GM12878 (cell line): ENCODE data around the gene RERE. TPM values are rescaled to one million over a fixed set of nuclear protein-coding genes. Genes with fewer than 3 reads are reported as not detected.

Source experiments
- ATAC-seq: fragments of 200-7000 bp; cut with Tn5 transposase; 3 replicates; pipeline ENCODE4 v1.9.1; 2020; ENCODE audit warnings: mild to moderate bottlenecking, moderate library complexity
- BruUV-seq: library from RNA; stranded (reverse); fragments of 400-500 nt; replicated peaks from 2 replicates; lab custom pipeline; 2021; lab: Mats Ljungman, UMichigan
- CTCF ChIA-PET: fragments of 300-600 bp; sonication (Branson Sonifier 250); formaldehyde crosslinking; extraction: SDS; loops from one replicate; lab custom pipeline; 2021; ENCODE audit warnings: inconsistent platforms; lab: Yijun Ruan, JAX
- POLR2A ChIA-PET: fragments of 350-600 bp; formaldehyde crosslinking; extraction: SDS; loops from one replicate; lab custom pipeline; 2021; ENCODE audit warnings: inconsistent platforms; lab: Charles Lee
- RAD21 ChIA-PET: fragments of 300-600 bp; sonication (Branson Sonifier 250); formaldehyde crosslinking; loops from one replicate; lab custom pipeline; 2023; ENCODE audit warnings: antibody characterized with exemption; ENCODE audit not compliant: unreplicated experiment; lab: Charles Lee
- SMC1A ChIA-PET: fragments of 300-600 bp; sonication (Branson Sonifier 250); formaldehyde crosslinking; loops from one replicate; lab custom pipeline; 2023; ENCODE audit not compliant: unreplicated experiment, uncharacterized antibody; lab: Charles Lee
- DNase-seq: peaks from one replicate; pipeline ENCODE4 v3.0.0-alpha.2; 2011; ENCODE audit warnings: low read depth, low spot score
- FAIRE-seq: peaks from 3 replicates; lab custom pipeline; 2011; peaks lifted over from hg19 to GRCh38; lab: Jason Lieb, UNC
- H2AFZ ChIP-seq: 2 replicates; pipeline ENCODE4 v1.6.0; 2011; ENCODE audit warnings: low read depth, low read length, control low read depth; ENCODE audit not compliant: control insufficient read depth
- H3K27ac ChIP-seq: 2 replicates; pipeline ENCODE4 v1.5.1; 2011; ENCODE audit warnings: control low read depth; ENCODE audit not compliant: control insufficient read depth, insufficient read depth
- H3K27me3 ChIP-seq, 2 experiments: replicated peaks in 1 of 2; 2 replicates each; pipeline versions ENCODE4 v1.6.0 to v1.6.1; 2011; ENCODE audit warnings: low read length in 1 of 2; ENCODE audit not compliant: control insufficient read depth in 2 of 2, insufficient read depth in 2 of 2
- H3K36me3 ChIP-seq, 2 experiments: 2 replicates each; pipeline ENCODE4 v1.5.1; 2011; ENCODE audit warnings: low read length in 1 of 2; ENCODE audit not compliant: control insufficient read depth in 2 of 2, insufficient read depth in 2 of 2
- H3K4me1 ChIP-seq: 2 replicates; pipeline ENCODE4 v1.6.1; 2011; ENCODE audit warnings: mild to moderate bottlenecking, low read length, moderate library complexity, mixed read lengths; ENCODE audit not compliant: control insufficient read depth, insufficient read depth
- H3K4me2 ChIP-seq: 2 replicates; pipeline ENCODE4 v1.6.0; 2011; ENCODE audit warnings: control low read depth; ENCODE audit not compliant: control insufficient read depth, insufficient read depth
- H3K4me3 ChIP-seq: fragments of 200-600 bp; sonication (generic); 2 replicates; pipeline ENCODE4 v1.5.1; 2016
- H3K79me2 ChIP-seq: 2 replicates; pipeline ENCODE4 v1.6.0; 2011; ENCODE audit warnings: low read length; ENCODE audit not compliant: control insufficient read depth, insufficient read depth
- H3K9ac ChIP-seq: 2 replicates; pipeline ENCODE4 v1.8.0; 2011; ENCODE audit warnings: low read length, control low read depth, mixed read lengths; ENCODE audit not compliant: control insufficient read depth, insufficient read depth
- H3K9me3 ChIP-seq: replicated peaks from 3 replicates; pipeline ENCODE4 v1.5.1; 2011; ENCODE audit warnings: mild to moderate bottlenecking, low read length; ENCODE audit not compliant: control insufficient read depth, insufficient read depth
- H4K20me1 ChIP-seq: 2 replicates; pipeline ENCODE4 v1.6.0; 2011; ENCODE audit not compliant: control insufficient read depth, insufficient read depth
- CHD1 ChIP-seq: IDR thresholded peaks from 2 replicates; pipeline ENCODE4 v1.6.1; 2012; ENCODE audit warnings: low read depth, low read length, improper control_type of control experiment
- EGR1 ChIP-seq, 2 experiments: IDR thresholded peaks; 1 replicate in 1 of 2; 2 replicates in 1 of 2; pipeline ENCODE4 v1.6.1; 2011 to 2012; ENCODE audit warnings: low read depth in 2 of 2, low read length in 2 of 2, borderline replicate concordance in 1 of 2, mild to moderate bottlenecking in 1 of 2, moderate library complexity in 1 of 2
- EP300 ChIP-seq, 2 experiments: fragments of 150-350 bp in 1 of 2; IDR thresholded peaks; 2 replicates each; pipeline ENCODE4 v1.6.1; 2011 to 2012; ENCODE audit warnings: low read depth in 2 of 2, low read length in 2 of 2, borderline replicate concordance in 1 of 2, improper control_type of control experiment in 1 of 2, inconsistent platforms in 1 of 2; ENCODE audit not compliant: control insufficient read depth in 1 of 2
- ESRRA ChIP-seq: IDR thresholded peaks from 2 replicates; pipeline ENCODE4 v1.6.1; 2012; ENCODE audit warnings: mild to moderate bottlenecking, low read length, improper control_type of control experiment
- HSF1 ChIP-seq: fragments of 150-350 bp; IDR thresholded peaks from 2 replicates; pipeline ENCODE4 v1.6.1; 2014; ENCODE audit warnings: mild to moderate bottlenecking, low read depth, low read length
- JUND ChIP-seq: IDR thresholded peaks from 2 replicates; pipeline ENCODE4 v1.6.1; 2012; ENCODE audit warnings: low read depth, mild to moderate bottlenecking, low read length, improper control_type of control experiment, moderate library complexity
- KDM1A ChIP-seq: fragments of 200-600 bp; sonication (generic); IDR thresholded peaks from 2 replicates; pipeline ENCODE4 v1.6.1; 2016; ENCODE audit warnings: borderline replicate concordance
- MTA3 ChIP-seq: IDR thresholded peaks from 2 replicates; pipeline ENCODE4 v1.6.1; 2012; ENCODE audit warnings: low read length, inconsistent platforms, borderline replicate concordance
- NFYB ChIP-seq: IDR thresholded peaks from 2 replicates; pipeline ENCODE4 v1.6.1; 2011; ENCODE audit warnings: low read depth, mild to moderate bottlenecking, low read length, improper control_type of control experiment, moderate library complexity; ENCODE audit not compliant: insufficient read depth
- NRF1 ChIP-seq: conservative IDR thresholded peaks from 2 replicates; pipeline ENCODE4 v1.6.1; 2011; ENCODE audit warnings: mild to moderate bottlenecking, low read depth, low read length, improper control_type of control experiment
- RB1 ChIP-seq: fragments of 450-650 bp; formaldehyde crosslinking; IDR thresholded peaks from 2 replicates; pipeline ENCODE4 v1.6.1; 2017; ENCODE audit warnings: mild to moderate bottlenecking, borderline replicate concordance
- SMC3 ChIP-seq: IDR thresholded peaks from 2 replicates; pipeline ENCODE4 v1.6.1; 2011; ENCODE audit warnings: low read length, improper control_type of control experiment, borderline replicate concordance
- TCF7 ChIP-seq: IDR thresholded peaks from 2 replicates; pipeline ENCODE4 v1.6.1; 2014; ENCODE audit warnings: antibody characterized with exemption, borderline replicate concordance
- WGBS: methylation state at CpG from one replicate; pipeline ENCODE4 v1.1.6; 2016; ENCODE audit warnings: low lambda C conversion rate; ENCODE audit not compliant: insufficient replicate concordance, insufficient coverage; ENCODE audit errors: missing lambda C conversion rate; 5-methylcytosine and 5-hydroxymethylcytosine counted together
- in situ Hi-C: fragments of 300-500 bp; cut with MboI; formaldehyde crosslinking; loops from 9 replicates; pipeline ENCODE4 v1.14.3; 2018; ENCODE audit warnings: mixed read lengths
- intact Hi-C: fragments of 100-400 bp; cut with micrococcal nuclease; formaldehyde crosslinking; loops from one replicate; pipeline ENCODE4 v1.14.2; 2022; ENCODE audit not compliant: unreplicated experiment
- polyA plus RNA-seq, 11 experiments: library from polyadenylated mRNA; depleted of rRNA in 4 of 11; unstranded in 6 of 11; stranded (reverse) in 5 of 11; fragments of >200 nt; fragmentation: Nextera tagmentation in 4 of 11; fragmentation: Illumina TruSeq in 1 of 11; extraction: Ambion mirVana in 4 of 11; extraction: Trizol in 1 of 11; gene quantifications; 1 replicate in 1 of 11; 2 replicates in 10 of 11; pipeline versions ENCODE4 v1.2.1 to v1.2.3, GENCODE V29; 2011 to 2016; ENCODE audit warnings: inconsistent platforms in 2 of 11, missing spikeins in 2 of 11, low read depth in 1 of 11
- total RNA-seq, 4 experiments: library from RNA; depleted of rRNA in 3 of 4; stranded (reverse); fragments of >200 nt in 3 of 4; fragmentation: Illumina TruSeq in 1 of 4; extraction: Trizol in 1 of 4; gene quantifications; 2 replicates each; pipeline versions ENCODE4 v1.2.1 to v1.2.3, GENCODE V29; 2013 to 2021

RERE gene
- total and polyA plus RNA-seq, 10 of the 15 experiments (the other 5 are each of a cell fraction or from before 2014, with no cell fraction given), result 5.2 to 60.5 (median 20.2) TPM

GRCh38 chr1:8374356-8374755 lies 443.1 kb downstream of the RERE start:
- CTCF ChIA-PET, result interaction anchor here (0.9 to 2.0 kb wide), 3 partner anchors 21 to 474 kb away, joined by 3 to 5 read pairs (median 5); no protein-coding TSS in a partner anchor
- Histone ChIP-seq H3K79me2 (no peaks in the 10 kb centered on the region; the same call in none of the 2 replicates), H3K27ac (no peak overlapping the region), H3K4me1 (no peaks in the 10 kb centered on the region), H4K20me1 (no peaks in the 10 kb centered on the region; the same call in 1 of the 2 replicates), H2AFZ (no peak overlapping the region), H3K4me2 (no peak overlapping the region), H3K9ac (no peak overlapping the region), H3K36me3 (peaks cover 4 to 7% of the 10 kb centered on the region in 2 experiments), H3K4me3 (no peak overlapping the region), H3K9me3 (no peaks in the 10 kb centered on the region), H3K27me3 (no peaks in the 10 kb centered on the region)
- DNase-seq (no peak), ATAC-seq (no peak), FAIRE-seq (no peak)
- TF ChIP-seq HSF1, result no peak
- RAD21 ChIA-PET, result interaction anchor here (1.0 kb wide), 1 partner anchor 12 kb away, joined by 3 read pairs; no protein-coding TSS in a partner anchor
- 80% methylated on average over 4 of the region's 5 CpGs for WGBS
- SMC1A ChIA-PET, result no interaction called here
- intact Hi-C loops, result no loop called here
- no TSS peak for BruUV-seq
- in situ Hi-C loops, result no loop called here
- POLR2A ChIA-PET, result no interaction called here

DNA sequence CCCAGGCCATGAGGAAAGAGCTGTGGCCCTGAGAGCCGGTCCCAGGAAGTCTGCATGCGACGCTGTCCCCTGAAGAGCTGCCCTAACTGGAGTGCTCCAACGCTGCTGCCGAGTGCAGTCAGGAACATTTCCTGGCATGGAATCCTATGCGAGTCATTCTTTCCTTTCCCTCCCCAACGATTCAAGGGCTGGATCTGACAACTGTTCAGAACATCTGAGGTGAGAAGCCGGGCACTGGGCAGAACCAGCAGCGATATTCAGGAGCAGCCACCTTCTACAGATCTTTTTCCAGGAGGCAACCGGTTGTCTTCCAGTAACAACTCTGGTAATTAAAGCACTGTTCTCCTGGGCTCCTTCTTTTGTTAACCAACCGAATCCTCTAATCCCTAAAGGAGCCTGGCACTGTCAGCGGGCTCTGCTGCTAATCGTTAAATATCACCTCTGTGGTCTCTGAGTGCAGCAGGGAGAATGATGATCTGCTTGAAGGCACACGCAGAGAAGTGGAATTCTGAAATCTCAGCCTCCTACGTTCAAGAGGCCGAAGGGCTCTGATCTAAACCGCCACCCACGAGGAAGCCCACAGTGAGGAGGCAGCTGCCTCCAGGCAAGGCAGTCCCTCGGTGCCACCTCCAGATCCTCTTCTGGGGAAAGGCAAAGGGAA lies 443.7 kb downstream of the RERE start:
- Histone ChIP-seq H2AFZ (no peak overlapping the region), H3K36me3 (peaks cover 4 to 7% of the 10 kb centered on the region in 2 experiments), H3K27me3 (no peaks in the 10 kb centered on the region), H3K9ac (no peak overlapping the region), H3K27ac (no peak overlapping the region), H4K20me1 (no peaks in the 10 kb centered on the region), H3K9me3 (no peaks in the 10 kb centered on the region), H3K4me3 (no peak overlapping the region), H3K4me1 (no peaks in the 10 kb centered on the region), H3K79me2 (no peaks in the 10 kb centered on the region; the same call in 1 of the 2 replicates), H3K4me2 (no peak overlapping the region)
- ChIA-PET CTCF (interaction anchor here (0.9 to 2.0 kb wide), 3 partner anchors 22 to 475 kb away, joined by 3 to 5 read pairs (median 5); no protein-coding TSS in a partner anchor), RAD21 (interaction anchor here (1.0 kb wide), 1 partner anchor 13 kb away, joined by 3 read pairs; no protein-coding TSS in a partner anchor), SMC1A (interaction anchor here (0.9 kb wide), 1 partner anchor 10 kb away, joined by 3 read pairs; no protein-coding TSS in a partner anchor), POLR2A (no interaction called here)
- no TSS peak for BruUV-seq
- in situ Hi-C loops, result no loop called here
- WGBS, result 93% methylated on average over 19 of the region's 19 CpGs
- DNase-seq (no peak), ATAC-seq (no peak), FAIRE-seq (no peak)
- intact Hi-C loops, result no loop called here
- no peak for TF ChIP-seq EGR1 (IDR thresholded peaks at IDR 0.05; ENCODE audit: borderline replicate concordance in 1 of 2, low read depth in 2 of 2, low read length in 2 of 2)
- no peak for TF ChIP-seq RB1
- no peak for TF ChIP-seq EP300 (IDR thresholded peaks at IDR 0.05; ENCODE audit: borderline replicate concordance in 1 of 2, control insufficient read depth in 1 of 2, low read depth in 2 of 2, low read length in 2 of 2)
- no peak for TF ChIP-seq MTA3
- TF ChIP-seq CHD1, result no peak
- no peak for TF ChIP-seq ESRRA
- TF ChIP-seq TCF7, result no peak
- no peak for TF ChIP-seq NRF1
- TF ChIP-seq JUND, result no peak
- TF ChIP-seq NFYB, result no peak
- TF ChIP-seq SMC3, result no peak
- no peak for TF ChIP-seq KDM1A
